DMS114 treated with DMSO at 0.1 percent for 48 hours (cell line): ENCODE results near the gene DTNB.
"Not testable (repeated sequence)": the region's sequence is repeated elsewhere in the genome, so short reads cannot be mapped to it uniquely, and the experiment has no call there.

Source experiments
- DNase-seq: peaks from one replicate; lab custom pipeline; 2025; ENCODE audit not compliant: unreplicated experiment; lab: John Stamatoyannopoulos, UW

Gene DTNB

GRCh38 chr2:25673300-25674076 is at the start of gene DTNB:
DTNB (minus strand) TSS chr2:25673577; CDS start chr2:25652660, 20,917 bp downstream.
- peak; percentile 16 for DNase-seq

DNA sequence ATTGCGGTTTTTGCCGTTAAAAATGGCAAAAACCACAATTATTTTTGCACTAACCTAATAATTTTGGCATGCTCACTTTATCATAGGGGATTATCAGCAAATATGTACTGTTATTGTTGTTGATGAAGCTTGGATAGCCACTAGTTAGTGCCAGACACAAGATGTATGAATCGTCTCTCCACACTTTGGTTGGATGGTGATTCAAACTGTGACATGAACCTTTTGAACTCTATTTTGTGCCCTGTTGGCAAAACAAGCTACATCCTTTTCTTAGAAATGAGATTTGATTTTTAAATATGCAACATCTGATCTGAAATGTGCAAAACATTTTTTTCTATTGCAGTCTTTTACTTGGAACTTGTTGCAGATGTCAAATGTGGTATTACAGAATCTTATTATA is 48.8 kb upstream of the DTNB start:
- DNase-seq = no peak

- DNase-seq = no peak
Measured at GRCh38 chr2:25720575-25720974, 47.2 kb upstream of the DTNB start.

GRCh38 chr2:25714740-25715139 is 41.4 kb upstream of the DTNB start:
- peak; percentile 45 for DNase-seq

DNA sequence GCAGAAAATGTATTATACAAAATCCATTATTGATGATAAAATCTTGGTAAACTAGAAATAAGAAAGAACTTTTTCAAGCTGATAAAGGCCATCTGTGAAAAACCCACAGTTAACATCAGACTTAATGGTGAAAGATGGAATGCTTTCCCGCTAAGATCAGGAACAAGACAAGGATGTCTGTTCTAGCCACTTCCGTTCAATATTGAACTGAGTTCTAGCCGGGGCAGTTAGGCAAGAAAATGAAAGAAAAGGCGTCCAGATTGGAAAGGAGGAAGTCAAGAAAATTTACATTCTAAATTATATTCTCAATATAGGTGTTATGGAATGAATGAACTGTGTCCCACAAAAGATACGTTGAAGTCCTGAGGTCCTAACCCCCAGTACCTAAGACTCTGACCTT is 39.1 kb upstream of the DTNB start:
- no peak for DNase-seq

GRCh38 chr2:25711675-25712354 is 38.4 kb upstream of the DTNB start:
- DNase-seq = no peak

DNA sequence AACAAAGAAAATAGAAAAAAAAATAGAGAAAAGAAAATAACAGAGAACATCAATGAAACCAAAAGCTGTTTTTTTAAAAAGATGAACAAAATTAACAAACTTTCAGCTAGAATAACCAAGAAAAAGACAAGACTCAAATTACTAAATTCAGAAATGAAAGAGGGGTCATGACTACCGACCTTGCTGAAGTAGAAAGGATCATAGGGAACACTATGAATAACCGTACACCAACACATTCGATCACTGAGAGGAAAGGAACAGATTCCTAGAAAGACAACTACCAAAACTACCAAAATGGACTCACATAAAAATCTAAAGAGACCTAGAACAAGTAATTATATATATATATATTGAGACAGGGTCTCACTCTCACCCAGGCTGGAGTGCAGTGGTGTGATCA is 37.4 kb upstream of the DTNB start:
- DNase-seq = no peak

- DNase-seq = no peak
Measured at GRCh38 chr2:25709349-25709748, 36.0 kb upstream of the DTNB start.

DNA sequence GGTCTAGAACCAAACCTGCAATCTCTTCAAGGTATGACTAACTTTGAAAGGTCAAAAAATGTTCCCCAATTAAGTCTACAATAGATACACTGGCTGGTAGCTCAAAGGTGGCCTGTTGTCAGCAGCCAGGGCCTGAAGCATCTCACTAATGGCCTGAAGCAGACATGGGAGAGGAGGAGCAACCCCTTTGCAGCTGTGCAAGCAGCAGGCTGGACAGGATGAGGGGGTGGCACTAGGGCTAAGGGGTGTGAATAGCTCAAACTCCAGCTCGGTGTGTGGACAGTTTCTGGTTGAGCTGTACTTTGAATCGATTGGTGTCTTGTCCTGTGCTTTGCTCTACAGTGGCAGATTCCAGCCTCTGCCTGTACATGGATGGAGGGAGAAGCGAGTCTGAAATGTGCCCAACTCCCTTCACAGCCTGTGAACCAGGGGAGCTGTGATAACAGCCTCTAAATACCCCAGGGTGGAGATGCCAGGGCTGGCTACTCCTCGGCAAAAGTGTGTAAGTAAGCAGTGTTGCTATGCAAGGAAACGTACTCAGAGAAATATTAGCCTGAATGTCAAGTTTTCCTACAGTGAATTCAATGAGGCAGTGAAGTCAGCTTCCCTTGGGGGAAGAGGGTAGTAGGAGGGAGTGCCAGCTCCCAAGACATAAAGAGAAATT is 34.7 kb upstream of the DTNB start:
- DNase-seq = no peak

- DNase-seq = not testable (repeated sequence)
Measured at GRCh38 chr2:25705575-25705974, 32.2 kb upstream of the DTNB start.

DNA sequence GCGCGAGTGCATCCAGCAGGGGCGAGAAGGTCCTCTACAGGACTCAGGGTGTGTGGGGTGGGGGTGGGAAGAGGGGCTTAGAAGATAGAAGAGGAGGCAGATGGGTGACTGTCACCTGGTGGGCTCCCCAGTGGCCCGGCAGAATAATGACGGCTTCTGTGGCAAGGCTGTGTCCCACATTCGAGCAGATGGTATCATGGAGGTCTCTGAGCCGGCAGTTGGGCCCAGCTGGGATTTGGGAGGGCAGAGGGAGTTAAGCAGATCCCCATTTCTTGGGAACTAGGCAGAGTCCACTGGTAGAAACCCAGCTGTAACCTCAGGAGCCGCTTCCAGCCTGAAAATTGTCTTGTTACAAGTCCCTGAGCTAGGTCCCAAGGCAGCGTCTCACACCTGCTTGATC is 28.4 kb upstream of the DTNB start:
- DNase-seq = no peak

DNA sequence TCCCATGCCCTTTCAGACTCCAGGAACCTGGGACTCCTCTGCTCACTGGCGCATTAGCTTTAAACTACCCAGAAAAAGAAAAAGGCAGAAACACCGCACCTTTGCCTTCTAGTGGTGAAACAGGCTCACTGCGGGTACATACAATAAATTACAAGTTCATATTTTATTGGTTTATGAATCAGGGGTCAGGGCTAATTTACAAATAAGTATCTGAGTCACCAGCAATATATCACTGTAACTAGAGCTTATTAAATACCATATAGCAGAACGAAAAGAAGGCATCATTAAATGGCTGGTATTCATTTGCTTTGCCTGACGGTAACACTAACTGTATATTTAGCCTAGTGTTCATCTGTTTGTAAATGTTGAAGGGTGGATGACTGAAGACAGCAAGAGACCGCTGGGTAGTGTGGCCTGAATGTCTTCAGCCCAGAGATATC is 26.9 kb upstream of the DTNB start:
- DNase-seq = peak; percentile 32

DNA sequence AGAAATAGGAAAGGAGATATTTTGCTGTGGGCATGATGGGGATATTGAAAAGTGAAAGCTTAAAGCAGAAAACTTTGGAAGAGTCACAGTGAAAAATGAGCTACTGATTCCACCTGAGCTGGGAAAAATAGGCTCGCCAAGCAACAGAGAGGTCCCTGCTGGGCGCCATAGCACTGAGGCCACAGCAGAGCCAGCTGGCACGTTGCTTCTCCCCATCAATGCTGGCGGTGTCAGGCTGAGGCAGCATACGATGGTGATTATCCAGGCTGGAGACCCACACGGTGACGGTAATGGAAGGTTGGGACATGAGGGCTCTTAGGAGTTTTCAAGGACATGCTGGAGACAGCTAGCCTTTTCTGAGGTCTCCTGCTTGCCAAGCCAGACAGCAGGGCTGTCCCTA is 25.8 kb upstream of the DTNB start:
- DNase-seq = no peak

DNA sequence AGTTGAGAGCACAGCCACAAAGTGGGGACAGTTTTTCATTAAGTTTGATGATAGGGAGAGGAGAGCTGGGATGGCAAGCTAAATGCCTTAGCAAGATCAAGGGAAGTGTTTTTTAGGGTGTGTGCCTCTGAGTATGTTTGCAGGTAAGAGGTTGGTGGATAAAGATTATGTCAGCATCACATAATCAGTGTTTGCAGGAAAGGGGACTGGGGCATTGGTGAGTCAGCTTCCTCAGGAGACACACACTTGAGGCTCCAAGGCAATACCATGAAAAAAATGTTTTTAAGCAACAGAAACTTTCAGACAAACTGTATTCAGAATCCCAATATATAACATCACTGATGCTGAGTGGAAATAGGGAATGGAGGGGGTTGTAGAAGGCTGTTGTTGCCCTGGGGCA is 25.4 kb upstream of the DTNB start:
- DNase-seq = no peak

GRCh38 chr2:25697559-25698341 is 24.4 kb upstream of the DTNB start:
- no peak for DNase-seq

DNA sequence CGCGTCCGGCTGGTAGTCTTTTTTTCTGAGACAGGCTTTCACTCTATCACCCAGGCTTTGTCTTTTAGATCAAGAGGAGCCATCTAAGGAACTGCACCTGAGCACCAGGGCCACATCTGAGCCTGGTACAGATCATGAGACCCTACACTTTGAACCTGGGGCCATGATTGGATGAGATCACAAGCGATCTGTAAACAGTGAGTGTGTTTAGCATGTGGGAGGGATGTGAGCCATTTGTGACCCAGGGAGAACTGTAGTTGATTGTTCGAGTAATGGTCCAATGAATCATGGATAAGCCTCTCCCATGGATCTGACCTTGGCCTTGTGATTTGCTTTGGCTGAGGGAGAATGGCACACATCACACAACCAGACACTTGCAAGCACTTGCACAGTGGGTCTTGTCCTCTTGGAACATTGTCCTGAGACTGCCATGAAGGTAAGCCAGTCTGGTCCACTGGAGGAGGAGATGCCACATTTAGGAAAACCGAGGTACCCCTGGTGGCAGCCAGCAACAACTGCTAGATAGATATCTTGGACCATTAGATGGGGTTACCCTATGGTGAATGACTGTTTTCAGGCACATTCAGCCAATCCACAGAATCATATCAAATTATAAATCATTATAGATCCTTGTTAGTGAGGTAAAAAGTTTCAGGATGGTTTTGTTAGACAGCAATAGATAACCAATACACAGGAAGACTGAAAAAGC is 19.5 kb upstream of the DTNB start:
- DNase-seq = no peak

- no peak for DNase-seq
Measured at GRCh38 chr2:25692143-25692542, 18.8 kb upstream of the DTNB start.

DNA sequence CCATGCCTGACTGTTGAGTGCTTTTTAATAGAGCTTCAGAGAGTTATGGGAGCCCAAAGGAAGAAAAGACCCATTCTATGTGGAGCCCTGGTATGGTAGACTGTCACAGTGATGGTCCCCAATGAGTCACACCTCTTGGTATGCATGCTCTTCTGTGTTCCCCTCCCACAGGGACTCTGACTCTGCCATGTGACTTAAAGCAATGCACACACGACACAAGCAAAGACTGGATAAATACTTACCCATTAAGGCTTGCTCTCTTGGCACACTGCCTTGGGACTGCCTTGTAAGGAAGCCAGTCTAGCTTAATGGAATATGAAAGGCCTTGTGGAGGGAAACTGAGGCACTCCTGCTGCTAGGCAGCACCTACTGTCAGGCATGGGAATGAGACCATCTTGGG is 16.7 kb upstream of the DTNB start:
- no peak for DNase-seq

DNA sequence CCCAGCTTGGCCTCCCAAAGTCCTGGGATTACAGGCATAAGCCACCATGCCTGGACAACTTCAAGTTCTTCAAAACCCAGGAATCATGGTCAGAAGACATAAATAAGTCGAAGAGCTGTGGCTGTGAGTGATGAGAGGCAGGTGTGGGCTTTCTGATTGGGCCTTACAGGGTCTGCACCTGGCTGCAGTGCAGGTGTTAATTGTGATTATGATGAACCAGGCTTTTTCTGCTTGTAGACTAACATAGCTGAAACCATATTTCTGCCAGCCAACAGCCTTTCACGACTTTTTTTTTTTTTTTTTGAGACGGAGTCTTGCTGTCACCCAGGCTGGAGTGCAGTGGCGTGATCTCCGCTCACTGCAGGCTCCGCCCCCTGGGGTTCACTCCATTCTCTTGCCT is 14.9 kb upstream of the DTNB start:
- DNase-seq = no peak

DNA sequence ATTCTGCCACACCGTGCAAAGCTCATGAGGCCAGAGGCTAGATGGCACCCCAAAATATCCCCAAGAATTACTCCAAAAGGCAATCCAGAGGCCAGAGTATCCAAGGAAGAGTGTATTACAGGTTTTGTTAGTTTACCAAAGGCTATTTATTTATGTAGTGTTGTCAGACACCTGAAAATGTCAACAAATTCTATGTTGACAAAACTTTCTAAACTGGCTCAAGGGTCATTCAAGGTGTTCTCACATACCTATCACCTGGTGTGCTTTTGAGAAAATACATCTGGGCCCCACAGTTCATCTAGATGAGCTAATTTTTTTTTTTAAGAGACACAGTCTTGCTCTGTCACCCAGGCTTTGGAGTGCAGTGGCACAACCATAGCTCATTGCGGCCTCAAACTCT is 12.4 kb upstream of the DTNB start:
- DNase-seq = no peak
